GM21737 (cell line): ENCODE results near the gene ZBTB11.
"Not testable (repeated sequence)": the region's sequence is repeated elsewhere in the genome, so short reads cannot be mapped to it uniquely, and the experiment has no call there.

Source experiments
- ATAC-seq: cut with Tn5 transposase; IDR thresholded peaks from one replicate; pipeline ENCODE4 v1.9.1; 2021; ENCODE audit warnings: mild to moderate bottlenecking, moderate library complexity; ENCODE audit not compliant: unreplicated experiment

The ZBTB11 gene

GRCh38 chr3:101691685-101692671 lies 15.0 kb upstream of the ZBTB11 start:
- not testable (repeated sequence) for ATAC-seq

- peak; percentile 38 for ATAC-seq
Measured at GRCh38 chr3:101690972-101691371, 14.0 kb upstream of the ZBTB11 start.

- no peak for ATAC-seq
Measured at GRCh38 chr3:101689286-101689685, 12.4 kb upstream of the ZBTB11 start.

- ATAC-seq, result no peak
Measured at GRCh38 chr3:101687142-101687931, 10.4 kb upstream of the ZBTB11 start.

- ATAC-seq, result no peak
Measured at GRCh38 chr3:101685870-101686307, 9.0 kb upstream of the ZBTB11 start.

GRCh38 chr3:101685050-101685400 lies 8.1 kb upstream of the ZBTB11 start:
- no peak for ATAC-seq

- ATAC-seq, result no peak
Measured at GRCh38 chr3:101680466-101680865, 3.5 kb upstream of the ZBTB11 start.

GRCh38 chr3:101678837-101679236 lies 1.9 kb upstream of the ZBTB11 start:
- not testable (repeated sequence) for ATAC-seq

GRCh38 chr3:101677436-101678286 lies 729 bp upstream of the ZBTB11 start:
- no peak for ATAC-seq

- ATAC-seq, result peak; percentile 90
Measured at GRCh38 chr3:101676216-101676764, 642 bp downstream of the ZBTB11 start.

GRCh38 chr3:101675709-101676215 lies 1.2 kb downstream of the ZBTB11 start:
- ATAC-seq, result no peak

GRCh38 chr3:101674518-101674917 lies 2.4 kb downstream of the ZBTB11 start:
- ATAC-seq, result no peak

- ATAC-seq, result no peak
Measured at GRCh38 chr3:101673953-101674352, 3.0 kb downstream of the ZBTB11 start.

- no peak for ATAC-seq
Measured at GRCh38 chr3:101671014-101671413, 5.9 kb downstream of the ZBTB11 start.

- ATAC-seq, result no peak
Measured at GRCh38 chr3:101667844-101668243, 9.1 kb downstream of the ZBTB11 start.

- ATAC-seq, result no peak
Measured at GRCh38 chr3:101667331-101667730, 9.6 kb downstream of the ZBTB11 start.

GRCh38 chr3:101665851-101666250 lies 11.1 kb downstream of the ZBTB11 start:
- peak; percentile 46 for ATAC-seq

GRCh38 chr3:101665357-101665756 lies 11.6 kb downstream of the ZBTB11 start:
- peak; percentile 14 for ATAC-seq

- no peak for ATAC-seq
Measured at GRCh38 chr3:101660714-101661113, 16.2 kb downstream of the ZBTB11 start.

GRCh38 chr3:101656651-101657050 lies 20.3 kb downstream of the ZBTB11 start:
- ATAC-seq, result no peak
